NCI-H460 (cell line): ENCODE results near the gene KCNJ15. TPM values are rescaled to one million over a fixed set of nuclear protein-coding genes. Genes with fewer than 3 reads are reported as not detected.

Experiments
- DNase-seq: peaks from one replicate; pipeline ENCODE4 v3.0.0-alpha.2; 2016; ENCODE audit warnings: low read depth; ENCODE audit errors: extremely low read depth
- total RNA-seq: library from RNA; depleted of rRNA; stranded (reverse); fragments of >200 nt; shearing (Covaris generic); gene quantifications from 2 replicates; pipeline ENCODE4 v1.2.3, GENCODE V29; 2014

KCNJ15 gene
- total RNA-seq, 1 experiment from 2014 or later, result not detected

GRCh38 chr21:38267991-38268863, 11.4 kb downstream of the KCNJ15 start:
- DNase-seq, result no peak

- DNase-seq, result no peak
Observed at GRCh38 chr21:38268864-38269575, 12.2 kb downstream of the KCNJ15 start.

GRCh38 chr21:38269576-38269936, 12.8 kb downstream of the KCNJ15 start:
- no peak for DNase-seq

- DNase-seq, result no peak
Observed at GRCh38 chr21:38272215-38272614, 15.4 kb downstream of the KCNJ15 start.

- no peak for DNase-seq
Observed at GRCh38 chr21:38273745-38274542, 17.2 kb downstream of the KCNJ15 start.

- DNase-seq, result no peak
Observed at GRCh38 chr21:38277501-38278131, 20.8 kb downstream of the KCNJ15 start.

GRCh38 chr21:38280454-38280853, 23.7 kb downstream of the KCNJ15 start:
- DNase-seq, result no peak

- DNase-seq, result no peak
Observed at GRCh38 chr21:38280867-38281266, 24.1 kb downstream of the KCNJ15 start.

GRCh38 chr21:38282921-38283320, 26.1 kb downstream of the KCNJ15 start:
- DNase-seq, result no peak

- DNase-seq, result no peak
Observed at GRCh38 chr21:38284216-38284615, 27.4 kb downstream of the KCNJ15 start.

- DNase-seq, result no peak
Observed at GRCh38 chr21:38286739-38287471, 30.1 kb downstream of the KCNJ15 start.

- no peak for DNase-seq
Observed at GRCh38 chr21:38287476-38287875, 30.7 kb downstream of the KCNJ15 start.

GRCh38 chr21:38289705-38290485, 33.1 kb downstream of the KCNJ15 start:
- DNase-seq, result no peak

GRCh38 chr21:38290809-38291208, 34.0 kb downstream of the KCNJ15 start:
- DNase-seq, result no peak

GRCh38 chr21:38291874-38292273, 35.1 kb downstream of the KCNJ15 start:
- DNase-seq, result no peak

GRCh38 chr21:38293113-38293512, 36.3 kb downstream of the KCNJ15 start:
- no peak for DNase-seq

- no peak for DNase-seq
Observed at GRCh38 chr21:38293765-38294164, 37.0 kb downstream of the KCNJ15 start.

- DNase-seq, result no peak
Observed at GRCh38 chr21:38294609-38295008, 37.8 kb downstream of the KCNJ15 start.
